Measurements from ENCODE around the gene RAB4B. TPM values are rescaled to one million over a fixed set of nuclear protein-coding genes. Genes with fewer than 3 reads are reported as not detected.
A peak's percentile ranks its signal among the peaks of the same experiment; 100 is the strongest.

Gene RAB4B
- polyA plus RNA-seq, 1 donor: 19.2 TPM

GRCh38 chr19:40803170-40803856 lies 25.3 kb downstream of the RAB4B start:
- WGBS (ENCODE audit: insufficient coverage, low lambda C conversion rate): no CpG with 5 or more reads among the region's 9 CpGs
- peaks cover 64% of the 10 kb centered on the region for H3K36me3 ChIP-seq (ENCODE audit: control insufficient read depth, insufficient read depth, low read length)
- peaks cover 2% of the 10 kb centered on the region for H3K9me3 ChIP-seq (ENCODE audit: control insufficient read depth, low read depth, low read length)
- peaks cover 71% of the 10 kb centered on the region for H3K4me1 ChIP-seq (ENCODE audit: control insufficient read depth, insufficient read depth, low read length)
- no peak for DNase-seq
- H3K4me3 ChIP-seq (ENCODE audit: low read length): no peak overlapping the region
- peak overlapping the region; percentile 44 for H3K27ac ChIP-seq (ENCODE audit: low read length)
- H3K27me3 ChIP-seq (ENCODE audit: control insufficient read depth, insufficient read depth, low read length): no peaks in the 10 kb centered on the region

DNA sequence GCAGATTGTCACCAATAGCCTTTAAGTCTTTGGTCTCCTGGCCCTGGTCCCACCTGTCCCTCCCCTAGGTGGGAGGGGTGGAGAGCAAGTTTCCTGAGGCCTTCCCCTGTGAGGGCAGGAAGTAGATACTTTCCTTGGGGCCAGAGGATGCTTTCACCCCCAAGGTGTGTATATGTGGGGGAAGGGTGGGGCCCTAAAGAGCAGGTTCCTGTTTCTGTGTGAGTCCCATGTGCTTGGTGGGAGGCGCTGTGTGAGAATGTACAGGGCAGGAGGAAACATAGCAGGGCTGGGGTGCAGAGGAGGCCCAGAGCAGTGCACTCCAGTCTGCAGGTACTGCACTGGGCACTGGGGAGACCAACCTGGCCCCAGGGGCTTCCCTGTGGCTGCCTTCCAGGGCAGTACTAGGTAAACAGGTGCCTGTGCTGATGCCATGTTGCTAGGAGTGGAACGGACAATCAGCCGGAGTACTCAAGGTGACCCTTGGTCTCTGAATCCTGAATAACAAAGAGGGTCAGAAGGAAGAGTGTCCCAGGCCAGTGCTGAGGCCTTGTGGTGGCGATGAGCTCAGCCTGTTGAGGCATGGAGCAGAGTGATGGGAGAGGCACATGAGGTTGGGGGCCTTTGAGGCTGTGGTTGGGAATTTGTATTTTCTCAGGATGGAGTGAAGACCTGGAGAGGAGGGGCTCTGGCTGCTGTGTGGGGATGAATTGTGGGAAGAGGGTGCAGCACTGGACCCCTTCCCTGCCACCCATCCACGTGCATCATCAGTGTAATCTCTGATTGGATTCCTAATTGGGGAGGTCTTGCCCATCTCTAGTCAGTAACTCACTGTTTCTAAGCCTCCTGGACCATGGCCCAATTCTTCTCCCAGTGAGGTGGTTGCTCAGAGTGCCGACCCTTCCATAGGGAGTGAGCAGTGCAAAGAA lies 26.1 kb downstream of the RAB4B start:
- H3K27me3 ChIP-seq (ENCODE audit: control insufficient read depth, insufficient read depth, low read length): no peaks in the 10 kb centered on the region
- peaks cover 71% of the 10 kb centered on the region for H3K36me3 ChIP-seq (ENCODE audit: control insufficient read depth, insufficient read depth, low read length)
- peak; percentile 58 to 70 for DNase-seq
- no peak overlapping the region for H3K4me3 ChIP-seq (ENCODE audit: low read length)
- WGBS (ENCODE audit: insufficient coverage, low lambda C conversion rate): no CpG with 5 or more reads among the region's 6 CpGs
- peaks cover 71% of the 10 kb centered on the region for H3K4me1 ChIP-seq (ENCODE audit: control insufficient read depth, insufficient read depth, low read length)
- H3K27ac ChIP-seq (ENCODE audit: low read length): peak overlapping the region; percentile 44
- peaks cover 2% of the 10 kb centered on the region for H3K9me3 ChIP-seq (ENCODE audit: control insufficient read depth, low read depth, low read length)

GRCh38 chr19:40804783-40805242 lies 26.8 kb downstream of the RAB4B start:
- DNase-seq: no peak
- Histone ChIP-seq H3K4me1 (ENCODE audit: control insufficient read depth, insufficient read depth, low read length) (peaks cover 74% of the 10 kb centered on the region), H3K27ac (ENCODE audit: low read length) (peak overlapping the region; percentile 6), H3K9me3 (ENCODE audit: control insufficient read depth, low read depth, low read length) (peaks cover 2% of the 10 kb centered on the region), H3K36me3 (ENCODE audit: control insufficient read depth, insufficient read depth, low read length) (peaks cover 78% of the 10 kb centered on the region), H3K27me3 (ENCODE audit: control insufficient read depth, insufficient read depth, low read length) (no peaks in the 10 kb centered on the region), H3K4me3 (ENCODE audit: low read length) (no peak overlapping the region)
- no CpG with 5 or more reads among the region's 7 CpGs for WGBS (ENCODE audit: insufficient coverage, low lambda C conversion rate)

DNA sequence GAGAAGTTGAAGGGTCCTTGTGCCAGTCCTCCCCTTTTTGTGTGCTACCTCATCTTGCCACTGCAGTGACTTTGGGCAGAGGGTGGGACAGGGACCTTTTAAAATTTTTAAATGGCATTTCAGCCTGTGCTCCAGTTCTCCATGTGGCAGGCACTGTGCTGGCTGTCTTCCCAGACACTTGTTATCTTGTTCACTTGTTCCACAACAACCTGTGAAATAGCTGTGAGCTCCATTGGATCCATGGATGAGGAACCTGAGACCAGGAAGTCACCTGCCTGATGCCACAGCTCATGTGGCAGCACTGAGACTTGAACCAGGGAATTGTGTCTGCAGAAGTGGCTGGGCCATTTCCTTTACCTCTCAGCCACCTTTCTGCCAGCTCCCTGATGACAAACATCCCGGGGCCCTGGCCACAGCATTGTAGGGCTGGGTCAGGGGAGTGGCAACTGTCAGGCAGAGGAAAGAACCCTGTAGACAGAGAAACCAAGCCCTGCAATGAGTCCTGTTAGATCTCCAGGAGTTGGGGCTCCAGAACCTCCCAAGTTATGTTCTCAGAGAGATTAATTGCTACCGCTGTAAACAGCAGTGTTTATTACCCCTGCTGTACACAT lies 27.3 kb downstream of the RAB4B start:
- no peak for DNase-seq
- peaks cover 2% of the 10 kb centered on the region for H3K9me3 ChIP-seq (ENCODE audit: control insufficient read depth, low read depth, low read length)
- H3K4me3 ChIP-seq (ENCODE audit: low read length): no peak overlapping the region
- H3K27me3 ChIP-seq (ENCODE audit: control insufficient read depth, insufficient read depth, low read length): no peaks in the 10 kb centered on the region
- no CpG with 5 or more reads among the region's 2 CpGs for WGBS (ENCODE audit: insufficient coverage, low lambda C conversion rate)
- peak overlapping the region; percentile 11 for H3K27ac ChIP-seq (ENCODE audit: low read length)
- H3K4me1 ChIP-seq (ENCODE audit: control insufficient read depth, insufficient read depth, low read length): peaks cover 74% of the 10 kb centered on the region
- peaks cover 77% of the 10 kb centered on the region for H3K36me3 ChIP-seq (ENCODE audit: control insufficient read depth, insufficient read depth, low read length)

DNA sequence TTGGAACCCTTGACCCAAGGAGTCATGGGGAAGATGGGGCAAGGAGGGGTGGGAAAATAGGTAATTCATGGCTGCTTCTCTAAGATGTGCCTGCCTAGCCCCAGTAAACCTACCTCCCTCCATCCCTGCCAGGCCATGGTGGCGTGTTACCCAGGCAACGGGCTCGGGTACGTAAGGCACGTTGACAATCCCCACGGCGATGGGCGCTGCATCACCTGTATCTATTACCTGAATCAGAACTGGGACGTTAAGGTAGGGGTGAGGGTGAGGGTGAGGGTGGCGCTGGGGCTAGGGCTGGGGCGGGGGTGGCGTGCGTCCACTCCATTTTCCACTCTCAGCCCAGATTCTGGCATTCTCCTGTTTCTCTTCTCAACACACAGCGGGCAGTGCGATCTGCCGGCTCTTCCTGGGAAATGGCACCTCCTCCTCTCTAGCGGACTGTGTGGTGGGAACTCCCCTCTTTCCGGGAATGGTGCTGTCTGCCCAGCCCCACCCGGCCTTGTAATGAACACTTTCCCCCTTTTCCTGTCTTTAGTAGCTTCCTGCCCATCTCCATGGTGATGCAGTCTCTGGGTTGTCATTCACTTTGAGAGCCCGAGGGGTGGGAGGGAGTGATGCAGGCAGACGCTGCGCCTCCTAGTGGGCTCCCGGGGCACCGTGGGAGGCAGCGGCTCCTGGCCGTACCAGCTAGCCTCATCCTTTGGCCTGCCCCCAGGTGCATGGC lies 28.5 kb downstream of the RAB4B start:
- WGBS (ENCODE audit: insufficient coverage, low lambda C conversion rate): no CpG with 5 or more reads among the region's 26 CpGs
- Histone ChIP-seq H3K9me3 (ENCODE audit: control insufficient read depth, low read depth, low read length) (no peaks in the 10 kb centered on the region), H3K36me3 (ENCODE audit: control insufficient read depth, insufficient read depth, low read length) (peaks cover 66% of the 10 kb centered on the region), H3K4me3 (ENCODE audit: low read length) (no peak overlapping the region), H3K4me1 (ENCODE audit: control insufficient read depth, insufficient read depth, low read length) (peaks cover 68% of the 10 kb centered on the region), H3K27me3 (ENCODE audit: control insufficient read depth, insufficient read depth, low read length) (no peaks in the 10 kb centered on the region), H3K27ac (ENCODE audit: low read length) (peak overlapping the region; percentile 3)
- DNase-seq: peak; percentile 88 to 89

- H3K4me3 ChIP-seq (ENCODE audit: low read length): no peak overlapping the region
- DNase-seq: no peak
- H3K4me1 ChIP-seq (ENCODE audit: control insufficient read depth, insufficient read depth, low read length): peaks cover 68% of the 10 kb centered on the region
- no peaks in the 10 kb centered on the region for H3K9me3 ChIP-seq (ENCODE audit: control insufficient read depth, low read depth, low read length)
- H3K36me3 ChIP-seq (ENCODE audit: control insufficient read depth, insufficient read depth, low read length): peaks cover 58% of the 10 kb centered on the region
- H3K27me3 ChIP-seq (ENCODE audit: control insufficient read depth, insufficient read depth, low read length): no peaks in the 10 kb centered on the region
- no CpG with 5 or more reads among the region's 18 CpGs for WGBS (ENCODE audit: insufficient coverage, low lambda C conversion rate)
- H3K27ac ChIP-seq (ENCODE audit: low read length): peak overlapping the region; percentile 2
Measured at GRCh38 chr19:40807147-40808020, 29.3 kb downstream of the RAB4B start.

DNA sequence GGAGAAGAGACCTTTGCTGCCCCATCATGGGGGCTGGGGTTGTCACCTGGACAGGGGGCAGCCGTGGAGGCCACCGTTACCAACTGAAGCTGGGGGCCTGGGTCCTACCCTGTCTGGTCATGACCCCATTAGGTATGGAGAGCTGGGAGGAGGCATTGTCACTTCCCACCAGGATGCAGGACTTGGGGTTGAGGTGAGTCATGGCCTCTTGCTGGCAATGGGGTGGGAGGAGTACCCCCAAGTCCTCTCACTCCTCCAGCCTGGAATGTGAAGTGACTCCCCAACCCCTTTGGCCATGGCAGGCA lies 29.9 kb downstream of the RAB4B start:
- no peaks in the 10 kb centered on the region for H3K9me3 ChIP-seq (ENCODE audit: control insufficient read depth, low read depth, low read length)
- no peak for DNase-seq
- peaks cover 68% of the 10 kb centered on the region for H3K4me1 ChIP-seq (ENCODE audit: control insufficient read depth, insufficient read depth, low read length)
- no peak overlapping the region for H3K4me3 ChIP-seq (ENCODE audit: low read length)
- H3K27me3 ChIP-seq (ENCODE audit: control insufficient read depth, insufficient read depth, low read length): no peaks in the 10 kb centered on the region
- WGBS (ENCODE audit: insufficient coverage, low lambda C conversion rate): no CpG with 5 or more reads among the region's 2 CpGs
- H3K27ac ChIP-seq (ENCODE audit: low read length): no peak overlapping the region
- H3K36me3 ChIP-seq (ENCODE audit: control insufficient read depth, insufficient read depth, low read length): peaks cover 53% of the 10 kb centered on the region

DNA sequence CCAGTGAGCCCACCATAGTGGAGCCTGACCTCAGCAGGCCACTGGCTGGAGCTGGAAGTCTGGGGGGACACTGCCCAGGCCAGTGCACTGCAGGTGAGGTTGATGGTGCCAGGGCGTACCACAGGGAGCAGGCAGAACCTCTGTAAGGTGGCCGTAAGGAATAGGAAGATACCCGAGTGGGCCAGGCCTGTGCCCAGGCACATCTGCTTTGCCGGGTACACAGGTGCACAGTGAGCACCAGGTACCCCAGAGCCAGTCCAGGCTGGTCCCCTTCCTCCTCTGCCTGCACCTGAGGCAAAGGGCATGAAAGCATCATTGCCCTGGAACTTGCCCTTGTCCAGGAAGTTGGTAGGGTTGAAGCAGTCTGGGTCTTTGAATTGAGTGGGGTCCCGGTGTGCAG lies 30.4 kb downstream of the RAB4B start:
- H3K36me3 ChIP-seq (ENCODE audit: control insufficient read depth, insufficient read depth, low read length): peaks cover 47% of the 10 kb centered on the region
- H3K4me1 ChIP-seq (ENCODE audit: control insufficient read depth, insufficient read depth, low read length): peaks cover 63% of the 10 kb centered on the region
- no peak for DNase-seq
- no CpG with 5 or more reads among the region's 5 CpGs for WGBS (ENCODE audit: insufficient coverage, low lambda C conversion rate)
- no peaks in the 10 kb centered on the region for H3K27me3 ChIP-seq (ENCODE audit: control insufficient read depth, insufficient read depth, low read length)
- no peaks in the 10 kb centered on the region for H3K9me3 ChIP-seq (ENCODE audit: control insufficient read depth, low read depth, low read length)
- H3K27ac ChIP-seq (ENCODE audit: low read length): no peak overlapping the region
- H3K4me3 ChIP-seq (ENCODE audit: low read length): no peak overlapping the region

GRCh38 chr19:40809358-40810086 lies 31.5 kb downstream of the RAB4B start:
- no peaks in the 10 kb centered on the region for H3K9me3 ChIP-seq (ENCODE audit: control insufficient read depth, low read depth, low read length)
- H3K4me3 ChIP-seq (ENCODE audit: low read length): peak overlapping the region; percentile 58
- H3K4me1 ChIP-seq (ENCODE audit: control insufficient read depth, insufficient read depth, low read length): peaks cover 53% of the 10 kb centered on the region
- H3K36me3 ChIP-seq (ENCODE audit: control insufficient read depth, insufficient read depth, low read length): peaks cover 39% of the 10 kb centered on the region
- no peak for DNase-seq
- no peaks in the 10 kb centered on the region for H3K27me3 ChIP-seq (ENCODE audit: control insufficient read depth, insufficient read depth, low read length)
- no peak overlapping the region for H3K27ac ChIP-seq (ENCODE audit: low read length)
- WGBS (ENCODE audit: insufficient coverage, low lambda C conversion rate): no CpG with 5 or more reads among the region's 39 CpGs
